Measurements from ENCODE around the gene ANAPC2. TPM values are rescaled to one million over a fixed set of nuclear protein-coding genes. Genes with fewer than 3 reads are reported as not detected.

Gene ANAPC2
- total RNA-seq, 1 donor from 2014 or later, result 65.0 TPM

GRCh38 chr9:137193771-137194170, 5.4 kb upstream of the ANAPC2 start:
- H3K4me3 Mint-ChIP-seq, result no peak overlapping the region
- H3K9me3 Mint-ChIP-seq, result no peaks in the 10 kb centered on the region
- TF ChIP-seq CTCF (conservative IDR thresholded peaks at IDR 0.05), result no peak
- H3K4me1 Mint-ChIP-seq (ENCODE audit: unreplicated experiment), result peaks cover 7% of the 10 kb centered on the region
- no peak for DNase-seq (ENCODE audit: extremely low spot score, unreplicated experiment)
- no peak overlapping the region for H3K27ac Mint-ChIP-seq
- H3K27me3 Mint-ChIP-seq, result no peaks in the 10 kb centered on the region
- no peaks in the 10 kb centered on the region for H3K36me3 Mint-ChIP-seq

GRCh38 chr9:137192859-137193258, 4.5 kb upstream of the ANAPC2 start:
- DNase-seq (ENCODE audit: extremely low spot score, unreplicated experiment), result no peak
- Mint-ChIP-seq H3K4me3 (no peak overlapping the region), H3K27me3 (no peaks in the 10 kb centered on the region), H3K4me1 (ENCODE audit: unreplicated experiment) (peaks cover 7% of the 10 kb centered on the region), H3K9me3 (no peaks in the 10 kb centered on the region), H3K36me3 (no peaks in the 10 kb centered on the region), H3K27ac (no peak overlapping the region)
- no peak for TF ChIP-seq CTCF (conservative IDR thresholded peaks at IDR 0.05)

GRCh38 chr9:137192448-137192780, 4.1 kb upstream of the ANAPC2 start:
- H3K27ac Mint-ChIP-seq, result no peak overlapping the region
- H3K4me1 Mint-ChIP-seq (ENCODE audit: unreplicated experiment), result peaks cover 7% of the 10 kb centered on the region
- H3K4me3 Mint-ChIP-seq, result no peak overlapping the region
- no peak for TF ChIP-seq CTCF (conservative IDR thresholded peaks at IDR 0.05)
- H3K36me3 Mint-ChIP-seq, result no peaks in the 10 kb centered on the region
- DNase-seq (ENCODE audit: extremely low spot score, unreplicated experiment), result no peak
- no peaks in the 10 kb centered on the region for H3K9me3 Mint-ChIP-seq
- H3K27me3 Mint-ChIP-seq, result no peaks in the 10 kb centered on the region

GRCh38 chr9:137191691-137192447, 3.5 kb upstream of the ANAPC2 start:
- no peak for DNase-seq (ENCODE audit: extremely low spot score, unreplicated experiment)
- no peaks in the 10 kb centered on the region for H3K27me3 Mint-ChIP-seq
- H3K36me3 Mint-ChIP-seq, result no peaks in the 10 kb centered on the region
- peaks cover 9% of the 10 kb centered on the region for H3K4me1 Mint-ChIP-seq (ENCODE audit: unreplicated experiment)
- H3K4me3 Mint-ChIP-seq, result no peak overlapping the region
- TF ChIP-seq CTCF (conservative IDR thresholded peaks at IDR 0.05), result no peak
- H3K27ac Mint-ChIP-seq, result no peak overlapping the region
- H3K9me3 Mint-ChIP-seq, result no peaks in the 10 kb centered on the region

- DNase-seq (ENCODE audit: extremely low spot score, unreplicated experiment), result no peak
- Mint-ChIP-seq H3K27me3 (no peaks in the 10 kb centered on the region), H3K27ac (peak overlapping the region; percentile 99), H3K4me3 (peak overlapping the region; percentile 83), H3K36me3 (no peaks in the 10 kb centered on the region), H3K4me1 (ENCODE audit: unreplicated experiment) (peaks cover 12% of the 10 kb centered on the region), H3K9me3 (no peaks in the 10 kb centered on the region)
- TF ChIP-seq CTCF (conservative IDR thresholded peaks at IDR 0.05), result no peak
Observed at GRCh38 chr9:137191245-137191644, 2.9 kb upstream of the ANAPC2 start.

All from type B pancreatic cell (in vitro differentiated cells).